ENCODE data around the gene AEN. TPM values are rescaled to one million over a fixed set of nuclear protein-coding genes. Genes with fewer than 3 reads are reported as not detected.
A peak's percentile ranks its signal among the peaks of the same experiment; 100 is the strongest.

Gene AEN
- total RNA-seq, 1 experiment from 2014 or later: 183 TPM

DNA sequence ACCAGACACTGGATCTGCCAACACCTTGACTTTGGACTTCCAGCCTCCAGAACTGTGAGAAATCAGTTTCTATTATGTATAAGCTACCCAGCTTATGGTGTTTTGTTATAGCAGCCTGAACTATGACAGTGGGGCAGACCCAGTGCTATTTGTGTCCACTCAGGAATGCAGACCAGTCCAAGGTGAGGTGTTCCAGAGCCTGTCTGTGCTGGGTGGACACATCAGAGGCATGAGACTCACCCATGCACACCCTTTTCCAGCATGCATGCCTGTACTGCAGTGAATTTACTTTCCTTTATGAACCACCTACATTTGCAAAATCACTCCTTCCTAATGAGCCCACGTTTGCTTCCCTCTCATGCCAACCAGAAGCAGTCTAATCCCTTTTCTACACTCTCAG, 47.1 kb upstream of the AEN start:
- CTCF ChIA-PET: interaction anchor here (0.6 to 1.2 kb wide), 2 partner anchors 37 to 139 kb away, joined by 3 to 4 read pairs; no protein-coding TSS in a partner anchor

DNA sequence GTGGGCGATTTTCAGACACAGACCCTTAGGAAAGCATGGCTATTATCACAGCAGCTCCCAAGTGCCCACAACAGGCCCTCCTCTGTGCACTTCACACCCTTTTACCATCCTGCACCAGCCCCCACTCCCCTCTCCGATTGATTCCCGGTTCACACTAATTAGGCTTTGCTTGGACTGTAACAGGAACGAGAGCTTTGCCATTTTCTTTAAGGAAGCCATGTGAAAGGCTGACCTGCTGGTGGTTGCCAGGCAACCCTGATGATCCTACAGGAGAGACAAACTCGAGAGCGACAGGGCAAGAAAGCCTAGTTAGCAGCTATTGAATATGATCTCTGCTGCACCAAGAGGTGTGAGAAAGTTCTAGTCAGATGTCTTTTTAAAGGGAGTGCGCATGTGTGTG, 46.5 kb upstream of the AEN start:
- Mint-ChIP-seq H3K36me3 (no peaks in the 10 kb centered on the region), H3K9me3 (no peaks in the 10 kb centered on the region), H3K4me3 (no peak overlapping the region), H3K4me1 (peaks cover 9% of the 10 kb centered on the region), H3K27ac (no peak overlapping the region), H3K27me3 (ENCODE audit: low read depth) (no peaks in the 10 kb centered on the region; the same call in 1 of the 2 replicates)
- CTCF ChIA-PET: interaction anchor here (0.6 to 1.2 kb wide), 2 partner anchors 37 to 139 kb away, joined by 3 to 4 read pairs; no protein-coding TSS in a partner anchor
- peak; percentile 43; the same call in 1 of the 2 replicates for ATAC-seq
- no peak for DNase-seq (ENCODE audit: low spot score)
- POLR2A ChIA-PET: no interaction called here
- TF ChIP-seq, protein P1, sequence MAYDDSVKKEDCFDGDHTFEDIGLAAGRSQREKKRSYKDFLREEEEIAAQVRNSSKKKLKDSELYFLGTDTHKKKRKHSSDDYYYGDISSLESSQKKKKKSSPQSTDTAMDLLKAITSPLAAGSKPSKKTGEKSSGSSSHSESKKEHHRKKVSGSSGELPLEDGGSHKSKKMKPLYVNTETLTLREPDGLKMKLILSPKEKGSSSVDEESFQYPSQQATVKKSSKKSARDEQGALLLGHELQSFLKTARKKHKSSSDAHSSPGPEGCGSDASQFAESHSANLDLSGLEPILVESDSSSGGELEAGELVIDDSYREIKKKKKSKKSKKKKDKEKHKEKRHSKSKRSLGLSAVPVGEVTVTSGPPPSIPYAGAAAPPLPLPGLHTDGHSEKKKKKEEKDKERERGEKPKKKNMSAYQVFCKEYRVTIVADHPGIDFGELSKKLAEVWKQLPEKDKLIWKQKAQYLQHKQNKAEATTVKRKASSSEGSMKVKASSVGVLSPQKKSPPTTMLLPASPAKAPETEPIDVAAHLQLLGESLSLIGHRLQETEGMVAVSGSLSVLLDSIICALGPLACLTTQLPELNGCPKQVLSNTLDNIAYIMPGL (CRISPR knock-in tag; IDR thresholded peaks at IDR 0.05): no peak
- TF ChIP-seq TEAD4 (CRISPR knock-in tag; IDR thresholded peaks at IDR 0.05) (no peak), FOXJ3 (CRISPR knock-in tag; IDR thresholded peaks at IDR 0.05; ENCODE audit: borderline replicate concordance) (no peak), SP1 (CRISPR knock-in tag; conservative IDR thresholded peaks at IDR 0.05) (no peak), OVOL2 (CRISPR knock-in tag; IDR thresholded peaks at IDR 0.05; ENCODE audit: borderline replicate concordance) (no peak), NFE2L1 (CRISPR knock-in tag; IDR thresholded peaks at IDR 0.05) (no peak), JAZF1 (CRISPR knock-in tag; IDR thresholded peaks at IDR 0.05) (no peak), GABPB1 (CRISPR knock-in tag; IDR thresholded peaks at IDR 0.05) (no peak), CBFB (CRISPR knock-in tag; IDR thresholded peaks at IDR 0.05; ENCODE audit: low read depth) (no peak), PRRX2 (CRISPR knock-in tag; IDR thresholded peaks at IDR 0.05) (no peak)
- TF ChIP-seq, protein P2, sequence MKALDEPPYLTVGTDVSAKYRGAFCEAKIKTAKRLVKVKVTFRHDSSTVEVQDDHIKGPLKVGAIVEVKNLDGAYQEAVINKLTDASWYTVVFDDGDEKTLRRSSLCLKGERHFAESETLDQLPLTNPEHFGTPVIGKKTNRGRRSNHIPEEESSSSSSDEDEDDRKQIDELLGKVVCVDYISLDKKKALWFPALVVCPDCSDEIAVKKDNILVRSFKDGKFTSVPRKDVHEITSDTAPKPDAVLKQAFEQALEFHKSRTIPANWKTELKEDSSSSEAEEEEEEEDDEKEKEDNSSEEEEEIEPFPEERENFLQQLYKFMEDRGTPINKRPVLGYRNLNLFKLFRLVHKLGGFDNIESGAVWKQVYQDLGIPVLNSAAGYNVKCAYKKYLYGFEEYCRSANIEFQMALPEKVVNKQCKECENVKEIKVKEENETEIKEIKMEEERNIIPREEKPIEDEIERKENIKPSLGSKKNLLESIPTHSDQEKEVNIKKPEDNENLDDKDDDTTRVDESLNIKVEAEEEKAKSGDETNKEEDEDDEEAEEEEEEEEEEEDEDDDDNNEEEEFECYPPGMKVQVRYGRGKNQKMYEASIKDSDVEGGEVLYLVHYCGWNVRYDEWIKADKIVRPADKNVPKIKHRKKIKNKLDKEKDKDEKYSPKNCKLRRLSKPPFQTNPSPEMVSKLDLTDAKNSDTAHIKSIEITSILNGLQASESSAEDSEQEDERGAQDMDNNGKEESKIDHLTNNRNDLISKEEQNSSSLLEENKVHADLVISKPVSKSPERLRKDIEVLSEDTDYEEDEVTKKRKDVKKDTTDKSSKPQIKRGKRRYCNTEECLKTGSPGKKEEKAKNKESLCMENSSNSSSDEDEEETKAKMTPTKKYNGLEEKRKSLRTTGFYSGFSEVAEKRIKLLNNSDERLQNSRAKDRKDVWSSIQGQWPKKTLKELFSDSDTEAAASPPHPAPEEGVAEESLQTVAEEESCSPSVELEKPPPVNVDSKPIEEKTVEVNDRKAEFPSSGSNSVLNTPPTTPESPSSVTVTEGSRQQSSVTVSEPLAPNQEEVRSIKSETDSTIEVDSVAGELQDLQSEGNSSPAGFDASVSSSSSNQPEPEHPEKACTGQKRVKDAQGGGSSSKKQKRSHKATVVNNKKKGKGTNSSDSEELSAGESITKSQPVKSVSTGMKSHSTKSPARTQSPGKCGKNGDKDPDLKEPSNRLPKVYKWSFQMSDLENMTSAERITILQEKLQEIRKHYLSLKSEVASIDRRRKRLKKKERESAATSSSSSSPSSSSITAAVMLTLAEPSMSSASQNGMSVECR (CRISPR knock-in tag; IDR thresholded peaks at IDR 0.05; ENCODE audit: borderline replicate concordance): no peak
- TF ChIP-seq, protein P3, sequence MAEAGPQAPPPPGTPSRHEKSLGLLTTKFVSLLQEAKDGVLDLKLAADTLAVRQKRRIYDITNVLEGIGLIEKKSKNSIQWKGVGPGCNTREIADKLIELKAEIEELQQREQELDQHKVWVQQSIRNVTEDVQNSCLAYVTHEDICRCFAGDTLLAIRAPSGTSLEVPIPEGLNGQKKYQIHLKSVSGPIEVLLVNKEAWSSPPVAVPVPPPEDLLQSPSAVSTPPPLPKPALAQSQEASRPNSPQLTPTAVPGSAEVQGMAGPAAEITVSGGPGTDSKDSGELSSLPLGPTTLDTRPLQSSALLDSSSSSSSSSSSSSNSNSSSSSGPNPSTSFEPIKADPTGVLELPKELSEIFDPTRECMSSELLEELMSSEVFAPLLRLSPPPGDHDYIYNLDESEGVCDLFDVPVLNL (CRISPR knock-in tag; IDR thresholded peaks at IDR 0.05; ENCODE audit: borderline replicate concordance, low read depth): no peak
- TF ChIP-seq, protein P4, sequence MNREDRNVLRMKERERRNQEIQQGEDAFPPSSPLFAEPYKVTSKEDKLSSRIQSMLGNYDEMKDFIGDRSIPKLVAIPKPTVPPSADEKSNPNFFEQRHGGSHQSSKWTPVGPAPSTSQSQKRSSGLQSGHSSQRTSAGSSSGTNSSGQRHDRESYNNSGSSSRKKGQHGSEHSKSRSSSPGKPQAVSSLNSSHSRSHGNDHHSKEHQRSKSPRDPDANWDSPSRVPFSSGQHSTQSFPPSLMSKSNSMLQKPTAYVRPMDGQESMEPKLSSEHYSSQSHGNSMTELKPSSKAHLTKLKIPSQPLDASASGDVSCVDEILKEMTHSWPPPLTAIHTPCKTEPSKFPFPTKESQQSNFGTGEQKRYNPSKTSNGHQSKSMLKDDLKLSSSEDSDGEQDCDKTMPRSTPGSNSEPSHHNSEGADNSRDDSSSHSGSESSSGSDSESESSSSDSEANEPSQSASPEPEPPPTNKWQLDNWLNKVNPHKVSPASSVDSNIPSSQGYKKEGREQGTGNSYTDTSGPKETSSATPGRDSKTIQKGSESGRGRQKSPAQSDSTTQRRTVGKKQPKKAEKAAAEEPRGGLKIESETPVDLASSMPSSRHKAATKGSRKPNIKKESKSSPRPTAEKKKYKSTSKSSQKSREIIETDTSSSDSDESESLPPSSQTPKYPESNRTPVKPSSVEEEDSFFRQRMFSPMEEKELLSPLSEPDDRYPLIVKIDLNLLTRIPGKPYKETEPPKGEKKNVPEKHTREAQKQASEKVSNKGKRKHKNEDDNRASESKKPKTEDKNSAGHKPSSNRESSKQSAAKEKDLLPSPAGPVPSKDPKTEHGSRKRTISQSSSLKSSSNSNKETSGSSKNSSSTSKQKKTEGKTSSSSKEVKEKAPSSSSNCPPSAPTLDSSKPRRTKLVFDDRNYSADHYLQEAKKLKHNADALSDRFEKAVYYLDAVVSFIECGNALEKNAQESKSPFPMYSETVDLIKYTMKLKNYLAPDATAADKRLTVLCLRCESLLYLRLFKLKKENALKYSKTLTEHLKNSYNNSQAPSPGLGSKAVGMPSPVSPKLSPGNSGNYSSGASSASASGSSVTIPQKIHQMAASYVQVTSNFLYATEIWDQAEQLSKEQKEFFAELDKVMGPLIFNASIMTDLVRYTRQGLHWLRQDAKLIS (CRISPR knock-in tag; IDR thresholded peaks at IDR 0.05; ENCODE audit: borderline replicate concordance): no peak
- TF ChIP-seq, protein P5, sequence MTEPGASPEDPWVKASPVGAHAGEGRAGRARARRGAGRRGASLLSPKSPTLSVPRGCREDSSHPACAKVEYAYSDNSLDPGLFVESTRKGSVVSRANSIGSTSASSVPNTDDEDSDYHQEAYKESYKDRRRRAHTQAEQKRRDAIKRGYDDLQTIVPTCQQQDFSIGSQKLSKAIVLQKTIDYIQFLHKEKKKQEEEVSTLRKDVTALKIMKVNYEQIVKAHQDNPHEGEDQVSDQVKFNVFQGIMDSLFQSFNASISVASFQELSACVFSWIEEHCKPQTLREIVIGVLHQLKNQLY (CRISPR knock-in tag; IDR thresholded peaks at IDR 0.05): no peak
- TF ChIP-seq, protein P6, sequence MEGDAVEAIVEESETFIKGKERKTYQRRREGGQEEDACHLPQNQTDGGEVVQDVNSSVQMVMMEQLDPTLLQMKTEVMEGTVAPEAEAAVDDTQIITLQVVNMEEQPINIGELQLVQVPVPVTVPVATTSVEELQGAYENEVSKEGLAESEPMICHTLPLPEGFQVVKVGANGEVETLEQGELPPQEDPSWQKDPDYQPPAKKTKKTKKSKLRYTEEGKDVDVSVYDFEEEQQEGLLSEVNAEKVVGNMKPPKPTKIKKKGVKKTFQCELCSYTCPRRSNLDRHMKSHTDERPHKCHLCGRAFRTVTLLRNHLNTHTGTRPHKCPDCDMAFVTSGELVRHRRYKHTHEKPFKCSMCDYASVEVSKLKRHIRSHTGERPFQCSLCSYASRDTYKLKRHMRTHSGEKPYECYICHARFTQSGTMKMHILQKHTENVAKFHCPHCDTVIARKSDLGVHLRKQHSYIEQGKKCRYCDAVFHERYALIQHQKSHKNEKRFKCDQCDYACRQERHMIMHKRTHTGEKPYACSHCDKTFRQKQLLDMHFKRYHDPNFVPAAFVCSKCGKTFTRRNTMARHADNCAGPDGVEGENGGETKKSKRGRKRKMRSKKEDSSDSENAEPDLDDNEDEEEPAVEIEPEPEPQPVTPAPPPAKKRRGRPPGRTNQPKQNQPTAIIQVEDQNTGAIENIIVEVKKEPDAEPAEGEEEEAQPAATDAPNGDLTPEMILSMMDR (IDR thresholded peaks at IDR 0.05): no peak
- TF ChIP-seq, protein P7, sequence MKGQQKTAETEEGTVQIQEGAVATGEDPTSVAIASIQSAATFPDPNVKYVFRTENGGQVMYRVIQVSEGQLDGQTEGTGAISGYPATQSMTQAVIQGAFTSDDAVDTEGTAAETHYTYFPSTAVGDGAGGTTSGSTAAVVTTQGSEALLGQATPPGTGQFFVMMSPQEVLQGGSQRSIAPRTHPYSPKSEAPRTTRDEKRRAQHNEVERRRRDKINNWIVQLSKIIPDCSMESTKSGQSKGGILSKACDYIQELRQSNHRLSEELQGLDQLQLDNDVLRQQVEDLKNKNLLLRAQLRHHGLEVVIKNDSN (CRISPR knock-in tag; IDR thresholded peaks at IDR 0.05): no peak

More for the DNA sequence above, 47.1 kb upstream of the AEN start:
- Mint-ChIP-seq H3K36me3 (no peaks in the 10 kb centered on the region), H3K4me1 (peaks cover 9% of the 10 kb centered on the region), H3K4me3 (no peak overlapping the region), H3K27me3 (ENCODE audit: low read depth) (no peaks in the 10 kb centered on the region; the same call in 1 of the 2 replicates), H3K27ac (no peak overlapping the region), H3K9me3 (no peaks in the 10 kb centered on the region)
- DNase-seq (ENCODE audit: low spot score) (no peak), ATAC-seq (no peak)
- POLR2A ChIA-PET: interaction anchor here (0.5 kb wide), 1 partner anchor 558 kb away, joined by 4 read pairs; no protein-coding TSS in a partner anchor
- no peak for TF ChIP-seq EMX1 (CRISPR knock-in tag; IDR thresholded peaks at IDR 0.05)
- no peak for TF ChIP-seq ZNF263 (CRISPR knock-in tag; IDR thresholded peaks at IDR 0.05; ENCODE audit: low read depth)
- no peak for TF ChIP-seq PRRX2 (CRISPR knock-in tag; IDR thresholded peaks at IDR 0.05)
- TF ChIP-seq CREM (CRISPR knock-in tag; IDR thresholded peaks at IDR 0.05): no peak
- TF ChIP-seq SOX15 (CRISPR knock-in tag; IDR thresholded peaks at IDR 0.05): no peak
- TF ChIP-seq RELA (CRISPR knock-in tag; IDR thresholded peaks at IDR 0.05; ENCODE audit: borderline replicate concordance): no peak
- no peak for TF ChIP-seq CREB1 (CRISPR knock-in tag; IDR thresholded peaks at IDR 0.05)
- no peak for TF ChIP-seq FOXP1 (CRISPR knock-in tag; IDR thresholded peaks at IDR 0.05; ENCODE audit: borderline replicate concordance)
- TF ChIP-seq NR2C2 (CRISPR knock-in tag; IDR thresholded peaks at IDR 0.05): no peak
- TF ChIP-seq GABPB1 (CRISPR knock-in tag; IDR thresholded peaks at IDR 0.05): no peak
- no peak for TF ChIP-seq ATF1 (CRISPR knock-in tag; IDR thresholded peaks at IDR 0.05)
- TF ChIP-seq TEAD1 (CRISPR knock-in tag; IDR thresholded peaks at IDR 0.05): no peak
- no peak for TF ChIP-seq NR3C1 (CRISPR knock-in tag; conservative IDR thresholded peaks at IDR 0.05; ENCODE audit: low read depth)
- TF ChIP-seq FOXK1 (CRISPR knock-in tag; IDR thresholded peaks at IDR 0.05): no peak
- no peak for TF ChIP-seq JAZF1 (CRISPR knock-in tag; IDR thresholded peaks at IDR 0.05)
